SH-SY5Y (cell line): ENCODE measurements around the gene PRPH.

Experiments
- GATA2 ChIP-seq: IDR thresholded peaks from 2 replicates; pipeline ENCODE4 v1.6.1; 2011; ENCODE audit warnings: mild to moderate bottlenecking, low read depth, low read length
- GATA3 ChIP-seq: IDR thresholded peaks from 2 replicates; pipeline ENCODE4 v1.6.1; 2011; ENCODE audit warnings: low read depth, mild to moderate bottlenecking, low read length, moderate library complexity

Gene PRPH

DNA sequence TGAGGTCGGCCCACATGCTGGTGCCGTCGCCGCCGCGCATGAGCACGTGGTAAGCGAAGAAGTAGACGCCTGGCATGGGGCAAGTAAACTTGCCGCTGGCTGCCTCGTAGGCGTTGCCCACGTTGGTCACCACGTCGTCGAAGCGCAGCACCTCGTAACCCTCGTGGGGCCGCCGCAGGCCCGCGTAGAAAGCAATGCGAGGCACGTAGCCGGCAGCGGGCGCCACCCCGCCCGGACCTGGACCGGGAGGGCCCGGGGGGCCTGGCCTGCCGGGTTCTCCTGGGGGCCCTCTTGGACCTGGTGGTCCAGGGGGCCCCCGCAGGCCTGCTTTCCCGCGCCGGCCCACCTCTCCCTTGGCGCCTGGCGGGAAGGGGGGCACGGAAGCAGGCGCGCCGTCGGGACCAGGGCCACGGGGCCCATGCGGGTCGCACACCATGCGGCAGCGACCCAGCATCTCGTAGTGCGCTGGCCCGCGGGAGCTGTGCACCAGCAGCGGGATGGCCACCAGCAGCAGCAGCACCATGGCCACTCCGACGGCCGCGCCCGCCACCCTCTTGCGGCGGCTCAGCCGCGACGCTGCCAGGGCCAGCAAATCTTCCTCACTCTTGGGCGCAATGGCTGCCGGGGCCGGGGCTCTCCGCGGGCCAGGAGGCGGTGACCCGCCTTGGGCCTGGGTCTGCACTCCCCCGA lies 41.2 kb downstream of the PRPH start:
- TF ChIP-seq GATA3 (no peak), GATA2 (no peak)

DNA sequence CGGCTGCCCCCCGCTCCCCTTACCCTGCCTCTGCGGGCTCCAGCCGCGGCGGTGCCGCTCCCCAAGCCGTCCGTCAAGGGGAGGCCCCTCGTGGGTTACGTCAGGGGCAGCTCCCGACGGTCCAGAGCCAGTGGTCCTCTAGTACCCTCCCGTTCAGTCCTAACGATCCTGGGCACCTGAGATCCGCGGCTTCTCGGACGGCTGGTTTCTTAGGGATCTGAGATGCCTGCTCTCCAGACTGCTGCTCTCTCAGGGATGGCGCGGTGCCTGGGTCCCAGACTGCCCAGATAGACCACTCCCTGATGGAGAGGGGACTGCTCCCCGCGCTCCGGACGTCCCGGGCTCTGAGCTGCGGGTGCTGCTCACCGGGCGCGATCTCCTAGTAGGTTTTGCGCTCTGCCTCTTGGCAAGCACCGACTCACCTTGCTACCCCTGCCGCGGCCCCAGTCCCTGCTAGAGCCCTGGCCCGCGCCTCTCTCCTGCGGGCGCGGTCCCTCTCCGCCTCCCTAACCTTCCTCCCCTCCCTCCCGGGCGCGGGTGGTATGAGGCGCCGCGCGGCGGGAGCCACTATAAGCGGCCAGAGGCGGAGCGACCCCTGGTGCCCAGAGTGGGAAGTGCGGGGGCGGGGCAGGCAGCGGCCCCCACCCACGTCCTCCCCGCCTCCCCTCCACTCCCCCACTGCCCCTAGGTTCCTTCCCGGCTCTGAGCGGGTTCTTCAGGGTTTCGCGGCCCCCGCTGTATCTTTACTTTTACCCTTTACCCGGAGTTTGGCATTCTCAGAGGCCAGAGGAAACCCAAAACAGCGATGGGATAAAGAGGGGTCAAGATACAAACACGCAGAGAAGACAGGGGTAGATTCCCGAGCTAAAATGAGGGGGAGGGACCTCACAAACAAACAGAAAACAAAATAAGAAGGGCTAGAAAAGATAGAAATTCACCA lies 42.0 kb downstream of the PRPH start, which contains the start of gene C1QL4:
Gene C1QL4 (minus strand): TSS at position 544 of the 940 bp plus-strand sequence. CDS start 711 bp downstream, outside the sequence.
- TF ChIP-seq GATA2 (no peak), GATA3 (no peak)

DNA sequence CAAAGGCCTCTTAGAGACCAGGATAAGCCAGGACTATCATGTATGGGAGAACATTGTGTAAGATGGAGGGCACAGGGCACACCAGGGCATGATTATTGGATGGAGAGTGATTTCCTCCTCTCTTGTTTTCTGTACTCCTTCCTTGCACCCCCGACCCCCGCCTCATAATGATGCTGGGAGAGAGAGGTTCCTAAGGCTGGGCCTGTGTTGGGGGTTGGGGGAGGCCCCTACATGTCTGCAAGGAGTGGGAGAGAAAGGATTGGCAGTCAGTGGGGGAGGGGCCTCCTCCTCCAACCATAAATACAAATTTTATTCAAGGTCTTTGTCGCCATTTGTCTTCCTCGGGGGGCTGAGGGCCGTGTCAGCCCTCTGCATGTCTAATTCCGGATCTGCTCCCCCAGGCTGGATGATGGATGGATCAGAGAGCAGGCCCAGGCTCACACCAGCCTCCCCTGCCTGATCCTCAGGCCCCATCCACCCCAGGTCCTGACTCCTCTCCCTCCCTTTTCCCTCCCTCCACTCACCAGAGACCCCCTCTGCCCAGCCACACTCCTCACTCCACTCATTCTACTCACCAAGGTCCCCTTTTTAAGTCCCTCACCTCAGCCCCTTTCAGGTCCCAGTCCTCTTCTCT lies 44.0 kb downstream of the PRPH start:
- TF ChIP-seq GATA2 (no peak), GATA3 (no peak)

DNA sequence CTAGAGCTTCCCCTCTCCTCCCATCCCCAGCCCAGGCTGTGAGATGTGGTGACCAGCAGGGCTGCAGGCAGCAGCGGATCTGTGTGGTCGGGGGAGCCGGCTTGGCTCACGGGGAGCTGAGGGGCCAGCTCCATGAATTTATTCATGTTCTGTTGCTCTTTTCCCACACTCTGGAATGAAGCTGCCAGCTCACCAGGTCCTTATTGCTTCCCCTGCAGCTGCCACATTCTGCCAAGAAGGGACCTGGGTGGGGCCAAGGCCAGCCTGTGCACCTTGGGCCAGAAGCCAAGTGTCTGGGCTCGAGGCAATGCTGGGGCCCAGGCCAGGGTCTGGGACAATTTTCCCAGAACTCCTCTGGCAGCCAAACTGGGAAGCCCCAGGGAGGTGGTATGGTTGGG lies 44.5 kb downstream of the PRPH start:
- no peak for TF ChIP-seq GATA2
- TF ChIP-seq GATA3: no peak

DNA sequence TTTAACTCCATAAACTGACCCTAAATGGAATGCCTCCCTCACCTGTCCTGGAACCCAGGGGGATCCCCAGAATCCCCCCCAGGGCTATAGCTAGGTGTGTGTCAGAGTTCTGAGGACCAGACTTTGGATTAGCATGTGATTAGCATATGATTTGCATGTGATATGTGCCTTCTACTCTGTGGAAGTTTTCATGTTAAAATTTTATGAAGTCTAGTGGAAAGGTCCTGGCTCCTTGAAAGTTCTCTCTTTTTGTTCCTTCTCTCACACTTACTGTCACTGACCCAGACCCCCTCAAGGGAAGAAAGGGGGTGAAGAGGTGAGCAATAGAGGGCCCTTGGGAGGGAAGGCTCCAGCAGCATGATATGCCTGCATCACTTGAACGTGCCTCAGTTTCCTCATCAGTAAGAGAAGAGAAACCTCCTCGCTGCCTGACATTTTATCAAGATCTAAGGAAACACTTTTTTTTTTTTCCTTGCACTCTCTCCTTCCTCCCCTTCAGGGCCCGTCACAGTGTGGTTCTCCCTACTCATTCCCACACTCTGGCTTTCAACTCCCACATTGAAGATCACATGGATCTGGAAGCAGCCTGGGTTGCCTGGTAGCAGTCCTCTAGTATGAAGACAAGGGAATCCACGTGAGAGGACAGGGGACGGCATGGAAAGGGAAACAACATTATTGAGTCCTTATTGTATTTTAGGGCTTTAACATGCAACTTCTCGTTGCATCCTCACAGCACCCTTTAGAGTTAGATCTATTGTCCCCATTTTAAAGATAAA lies 45.3 kb downstream of the PRPH start:
- TF ChIP-seq GATA2 (no peak), GATA3 (no peak)

DNA sequence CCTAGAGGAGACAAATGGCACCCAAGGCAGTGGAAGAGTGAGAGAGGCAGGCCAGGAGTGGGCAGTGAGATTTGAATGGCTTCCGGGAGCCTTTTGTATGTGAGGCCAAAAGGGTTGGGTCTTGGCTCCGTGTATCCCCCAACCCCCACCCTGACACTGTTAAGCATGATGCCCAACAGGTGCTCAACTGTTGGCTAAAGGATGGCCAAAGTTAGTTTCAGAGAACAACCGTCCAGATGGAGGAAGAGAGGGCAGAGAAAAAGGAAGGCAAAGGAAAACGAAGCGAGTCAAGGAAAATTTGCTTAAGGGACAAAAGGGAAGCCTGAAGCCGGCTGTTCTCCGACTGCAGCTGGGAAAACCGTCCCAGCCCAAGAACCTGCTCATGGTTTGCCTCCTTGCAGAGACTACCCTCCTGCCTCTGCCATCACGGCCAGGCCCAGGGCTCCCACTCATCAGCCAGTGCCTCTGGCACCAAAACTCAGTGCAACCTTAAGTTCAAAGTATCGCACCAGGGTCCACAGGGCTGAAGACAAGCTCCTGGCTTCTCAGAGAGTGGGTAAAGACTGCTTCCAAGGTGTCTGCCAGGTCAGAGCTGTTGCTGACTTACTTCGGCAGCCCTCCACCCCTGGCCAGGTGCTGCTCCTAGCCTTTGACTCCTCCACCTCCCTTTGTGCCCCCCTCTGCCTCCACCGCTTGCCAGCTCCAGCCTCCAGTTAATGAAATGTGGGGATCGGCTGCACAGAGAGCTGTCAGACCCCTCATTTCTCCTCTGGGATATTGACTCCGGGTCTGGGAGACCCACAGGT lies 46.2 kb downstream of the PRPH start:
- TF ChIP-seq GATA2: no peak
- no peak for TF ChIP-seq GATA3

DNA sequence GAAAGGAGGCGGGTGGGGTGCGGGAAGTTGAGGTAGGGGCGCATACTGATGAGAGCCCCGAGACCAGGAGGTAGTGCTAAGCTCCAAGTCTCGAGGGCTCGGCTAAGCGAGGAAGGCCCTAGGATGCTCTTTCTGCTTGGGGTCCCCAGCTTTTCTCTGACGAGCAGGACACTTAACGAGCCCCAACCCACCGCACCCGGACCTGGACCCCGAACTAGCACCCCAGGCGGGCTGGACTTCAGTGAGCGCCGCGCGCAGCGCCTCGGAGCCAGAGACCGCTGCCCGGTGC lies 46.8 kb downstream of the PRPH start:
- no peak for TF ChIP-seq GATA2
- TF ChIP-seq GATA3: no peak

DNA sequence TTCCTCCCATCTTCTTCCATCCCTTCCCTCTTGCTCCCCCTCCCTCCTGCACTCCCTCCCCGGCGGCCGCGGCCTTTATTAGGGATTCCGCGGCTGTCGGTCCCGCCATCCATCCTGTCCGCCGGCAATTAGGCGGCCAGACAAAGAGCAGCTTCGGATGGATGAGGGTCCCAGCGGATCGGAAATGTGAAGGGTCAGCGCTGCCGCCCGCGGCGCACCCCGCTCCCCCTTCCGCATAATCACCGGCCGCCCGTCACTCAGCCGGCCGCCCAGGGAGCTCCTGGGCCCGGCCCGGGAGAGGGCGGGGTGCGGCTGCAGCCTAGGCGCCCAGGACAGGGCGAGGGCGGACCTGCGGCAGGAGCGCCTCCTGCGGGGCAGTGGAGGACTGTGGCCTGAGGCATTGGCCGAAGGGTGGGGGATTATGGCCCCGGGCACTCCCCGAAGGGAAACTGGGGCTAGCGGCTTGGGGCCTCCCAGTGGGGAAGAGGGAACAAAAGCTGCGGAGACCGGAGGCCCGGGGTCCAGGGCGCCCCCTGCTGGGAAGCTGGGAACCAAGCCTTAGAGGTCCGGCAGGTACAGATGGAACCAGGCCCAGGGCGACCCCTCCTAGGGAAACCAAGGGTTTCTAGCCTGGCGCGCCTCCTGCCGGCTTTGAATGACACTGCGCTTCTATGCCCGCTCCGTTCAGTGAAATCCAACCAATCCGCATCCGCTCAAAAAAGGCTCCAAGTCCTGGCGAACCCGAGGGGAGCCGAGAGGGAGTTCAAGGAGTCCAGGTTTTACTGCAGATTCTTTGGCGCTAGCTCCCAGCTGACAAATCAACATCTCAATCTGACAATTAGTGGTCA lies 47.3 kb downstream of the PRPH start:
- TF ChIP-seq GATA2 (no peak), GATA3 (no peak)

DNA sequence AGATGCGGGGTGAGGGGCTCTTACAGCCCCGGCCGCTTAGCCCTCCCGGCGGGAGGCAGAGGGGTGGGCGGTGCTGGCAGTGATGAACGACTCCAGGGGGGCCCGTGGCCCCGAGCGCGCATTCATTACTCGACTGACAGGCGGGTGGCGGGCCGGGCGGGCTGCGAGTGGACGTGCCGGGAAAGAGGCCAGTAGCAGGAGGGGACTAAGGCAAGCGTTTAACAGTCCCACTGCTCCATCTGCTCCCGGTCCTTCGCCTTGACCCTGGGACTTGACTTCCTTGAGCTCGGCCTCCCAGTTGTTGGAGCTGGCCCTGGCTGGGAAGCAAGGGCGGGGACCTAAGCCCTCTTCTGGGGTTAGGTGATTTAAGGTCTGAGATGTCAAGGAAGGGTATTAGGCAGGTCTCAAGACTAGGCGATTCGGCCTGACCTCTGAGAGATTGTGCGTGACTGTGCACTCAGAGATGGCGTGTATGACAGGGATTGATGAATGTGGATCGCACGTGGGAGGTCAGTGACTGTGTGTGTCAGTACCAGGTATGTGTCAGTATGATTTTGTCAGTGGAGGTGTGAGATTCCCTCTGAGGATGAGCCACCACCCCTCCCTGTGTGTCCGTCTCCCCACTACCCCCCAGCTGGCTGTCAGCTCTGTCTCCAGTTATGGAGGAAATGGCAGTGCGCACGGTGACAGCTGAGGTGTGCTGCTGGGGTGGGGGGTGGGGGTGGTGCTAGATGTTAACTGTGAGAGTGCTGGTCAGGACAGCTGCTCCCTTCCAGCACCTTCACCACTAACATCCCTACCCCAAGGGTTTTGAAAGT lies 48.2 kb downstream of the PRPH start:
- no peak for TF ChIP-seq GATA3
- TF ChIP-seq GATA2: no peak

DNA sequence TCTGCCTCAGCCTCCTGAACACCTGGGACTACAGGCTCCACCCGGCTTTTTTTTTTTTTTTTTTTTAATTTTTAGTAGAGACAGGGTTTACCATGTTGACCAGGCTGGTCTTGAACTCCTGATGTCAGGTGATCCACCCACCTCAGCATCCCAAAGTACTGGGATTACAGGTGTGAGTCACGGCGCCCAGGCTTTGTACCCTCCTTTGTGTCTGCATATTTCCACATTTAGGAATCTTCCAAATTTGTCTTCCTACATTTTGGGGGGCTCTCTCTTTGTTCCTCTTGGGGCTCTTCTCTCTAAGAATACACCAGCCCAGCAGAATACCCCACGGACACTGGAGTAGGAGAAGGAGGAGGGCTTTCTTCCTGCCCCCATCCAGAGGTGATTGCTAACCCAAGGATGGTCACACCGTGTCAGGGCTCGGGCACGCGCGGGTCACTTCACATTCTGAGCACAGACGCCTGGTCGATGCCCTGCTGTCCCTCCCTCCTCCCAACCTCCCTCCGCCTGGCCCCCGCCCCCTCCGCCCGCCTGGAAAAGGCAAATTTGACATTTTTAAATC lies 49.6 kb downstream of the PRPH start:
- no peak for TF ChIP-seq GATA3
- no peak for TF ChIP-seq GATA2
